GM19455 (cell line): ENCODE measurements around the gene NAV3.

Experiments
- ATAC-seq: cut with Tn5 transposase; IDR thresholded peaks from one replicate; pipeline ENCODE4 v1.9.1; 2021; ENCODE audit not compliant: unreplicated experiment

The NAV3 gene

GRCh38 chr12:78181544-78182162 is 351.0 kb downstream of the NAV3 start:
- ATAC-seq: no peak

- no peak for ATAC-seq
Measured at GRCh38 chr12:78183824-78184223, 353.1 kb downstream of the NAV3 start.

GRCh38 chr12:78185109-78185508 is 354.4 kb downstream of the NAV3 start:
- ATAC-seq: no peak

GRCh38 chr12:78185651-78186050 is 355.0 kb downstream of the NAV3 start:
- ATAC-seq: no peak

GRCh38 chr12:78186670-78187069 is 356.0 kb downstream of the NAV3 start:
- no peak for ATAC-seq

DNA sequence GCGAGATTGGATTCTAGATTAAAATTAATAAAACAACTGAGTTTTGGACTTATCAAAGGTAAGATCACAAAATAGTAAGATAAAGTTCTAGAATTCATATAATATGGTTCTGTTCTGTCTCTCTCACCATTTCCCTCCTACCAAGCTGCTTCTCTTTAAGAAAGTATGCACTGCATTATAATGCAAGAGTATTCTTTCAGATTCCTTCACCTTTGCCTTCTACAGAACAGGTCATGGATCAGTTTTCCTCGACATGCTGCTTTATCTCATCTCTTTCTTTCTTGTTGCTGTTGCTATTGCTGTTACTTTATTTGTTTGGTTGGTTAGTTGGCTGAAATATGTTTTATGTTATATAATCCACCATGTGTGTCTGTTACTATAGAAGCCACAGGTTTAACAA is 357.0 kb downstream of the NAV3 start:
- no peak for ATAC-seq

DNA sequence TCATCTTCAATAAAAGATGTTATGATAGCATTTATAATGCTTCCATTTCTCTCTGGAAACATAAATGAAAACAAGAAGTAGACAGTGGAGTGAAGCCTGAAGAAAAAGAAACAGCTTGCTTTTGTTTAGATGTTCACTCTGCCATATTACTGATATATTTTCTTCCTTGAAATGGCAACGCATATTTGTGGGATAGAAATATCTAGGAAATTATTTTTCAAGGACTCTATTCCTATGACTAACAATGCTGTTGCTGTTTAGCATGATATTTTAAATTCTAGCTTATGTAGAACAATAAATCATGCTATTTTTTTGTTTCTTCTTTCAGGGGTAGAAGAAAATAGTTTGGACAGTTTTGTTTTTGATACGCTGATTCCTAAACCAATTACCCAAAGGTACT is 359.0 kb downstream of the NAV3 start:
- no peak for ATAC-seq

DNA sequence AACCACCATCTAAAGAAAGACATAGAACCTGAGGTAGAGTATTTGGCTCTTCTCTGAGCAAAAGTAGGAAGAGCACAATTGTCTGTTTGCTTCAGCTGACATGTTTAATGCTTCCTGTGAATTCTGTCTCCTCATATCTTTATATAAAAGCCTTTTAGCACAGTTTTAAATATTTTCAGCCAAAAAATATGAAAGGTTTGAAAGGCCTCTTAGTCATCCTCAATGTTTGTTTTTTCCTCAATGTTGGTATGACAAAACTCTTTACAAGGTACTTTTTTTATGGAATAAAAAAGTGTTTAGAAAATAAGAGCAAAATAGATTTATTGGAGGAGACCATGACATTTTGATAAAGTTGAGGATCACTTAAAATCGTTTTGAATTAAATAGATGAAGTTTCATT is 360.9 kb downstream of the NAV3 start:
- ATAC-seq: no peak

GRCh38 chr12:78192979-78193378 is 362.3 kb downstream of the NAV3 start:
- no peak for ATAC-seq

- ATAC-seq: no peak
Measured at GRCh38 chr12:78194448-78194847, 363.8 kb downstream of the NAV3 start.

GRCh38 chr12:78198896-78199295 is 368.2 kb downstream of the NAV3 start:
- no peak for ATAC-seq

- ATAC-seq: no peak
Measured at GRCh38 chr12:78199926-78200325, 369.2 kb downstream of the NAV3 start.

DNA sequence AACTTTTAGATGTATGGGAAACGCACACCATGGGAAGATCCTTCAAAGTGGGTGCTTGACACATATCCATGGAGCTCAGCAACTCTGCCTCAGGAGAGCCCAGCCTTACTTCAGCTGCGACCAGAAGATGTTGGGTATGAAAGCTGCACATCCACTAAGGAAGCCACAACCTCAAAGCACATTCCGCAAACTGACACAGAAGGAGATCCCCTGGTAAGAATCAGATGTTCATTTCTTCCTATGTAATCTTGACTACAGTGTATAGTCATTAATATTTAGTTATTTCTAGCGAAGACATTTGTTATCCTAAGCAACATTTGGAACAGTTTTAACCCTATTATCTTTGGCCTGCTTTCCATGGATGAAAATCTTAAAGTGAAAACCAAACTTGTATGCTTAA is 374.2 kb downstream of the NAV3 start:
- ATAC-seq: no peak

DNA sequence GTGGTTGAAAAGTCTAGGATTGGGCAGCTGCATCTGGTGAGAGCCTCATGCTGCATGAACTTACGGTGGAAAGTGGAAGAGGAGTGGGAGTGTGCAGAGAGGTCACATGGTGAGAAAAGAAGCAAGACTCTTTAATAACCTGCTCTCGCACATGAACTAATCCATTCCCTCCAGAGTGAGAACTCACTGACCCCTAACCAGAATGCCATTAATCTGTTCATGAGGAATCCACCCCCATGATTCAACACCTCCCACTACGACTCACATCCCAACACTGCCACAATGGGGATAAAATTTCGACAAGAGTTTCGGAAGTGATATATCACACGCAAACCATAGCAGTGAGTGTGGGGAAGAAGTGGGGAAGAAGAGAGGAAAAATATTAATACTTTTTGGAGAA is 377.4 kb downstream of the NAV3 start:
- no peak for ATAC-seq

DNA sequence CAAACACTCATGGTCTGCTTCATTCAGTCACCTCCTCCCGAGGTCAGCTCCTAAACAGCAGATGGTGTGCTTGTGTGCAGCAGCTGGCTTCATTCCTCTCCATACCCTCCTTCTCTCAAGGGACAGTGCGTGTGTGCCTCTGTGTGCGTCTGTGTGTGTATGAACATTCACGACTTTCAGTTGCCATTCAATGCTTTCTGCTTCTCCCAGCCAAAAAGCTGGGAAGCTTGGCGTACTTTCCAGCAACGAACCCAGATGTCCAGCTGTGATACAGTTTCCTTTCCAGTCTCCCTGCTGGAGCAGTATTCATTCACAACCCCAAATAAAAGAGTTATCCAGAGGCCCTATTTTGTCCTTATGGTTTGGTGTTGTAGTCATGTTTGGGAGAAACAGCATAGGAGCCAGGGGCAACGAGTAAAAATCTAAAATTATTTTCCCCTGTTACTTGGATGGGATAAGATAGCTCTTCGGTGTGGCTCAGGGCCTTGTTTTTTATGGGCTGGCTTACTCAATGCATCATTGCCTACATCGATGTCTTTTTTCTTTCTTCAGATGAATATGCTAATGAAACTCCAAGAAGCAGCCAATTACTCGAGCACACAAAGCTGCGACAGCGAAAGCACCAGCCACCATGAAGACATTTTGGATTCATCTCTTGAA is 379.3 kb downstream of the NAV3 start:
- no peak for ATAC-seq

- no peak for ATAC-seq
Measured at GRCh38 chr12:78210506-78210860, 379.8 kb downstream of the NAV3 start.

DNA sequence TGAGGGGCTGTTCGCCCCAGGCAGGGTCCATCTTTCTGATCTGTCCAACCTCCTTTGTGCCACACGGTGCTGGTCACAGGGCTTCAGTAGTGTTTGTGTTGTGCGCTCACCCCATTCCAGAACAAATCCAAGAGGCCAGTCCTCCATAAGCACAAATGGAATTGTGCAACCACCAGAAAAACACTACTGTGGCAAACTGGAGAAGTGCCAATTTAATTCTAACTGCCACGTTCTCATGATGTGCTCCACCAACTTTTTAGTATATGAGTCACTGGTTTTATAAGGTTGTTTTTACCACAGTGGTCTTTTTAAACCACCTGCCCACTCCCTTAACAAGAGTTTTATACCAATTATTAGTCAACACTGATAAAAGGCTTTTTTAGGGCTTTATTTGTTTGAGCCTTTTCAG is 380.2 kb downstream of the NAV3 start:
- no peak for ATAC-seq

DNA sequence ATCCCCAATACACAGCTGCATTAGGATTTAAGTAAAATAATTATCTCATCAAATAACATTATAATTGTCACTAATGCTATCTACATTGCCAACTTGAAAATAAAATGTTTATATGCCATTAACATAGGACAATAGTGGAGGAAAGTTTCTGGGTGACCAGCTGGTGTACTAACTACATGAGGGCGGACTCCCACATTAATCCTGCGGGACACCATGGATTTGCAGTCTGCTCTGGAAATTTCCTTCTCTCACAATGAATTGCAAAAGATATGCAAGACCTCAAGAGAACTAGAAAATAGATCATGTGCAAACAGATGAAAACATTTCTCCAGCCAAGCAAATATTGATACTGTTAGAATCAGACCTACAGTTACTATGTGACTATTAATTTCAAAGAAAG is 390.1 kb downstream of the NAV3 start:
- ATAC-seq: no peak

- ATAC-seq: no peak
Measured at GRCh38 chr12:78224154-78224553, 393.5 kb downstream of the NAV3 start.

GRCh38 chr12:78226763-78227162 is 396.1 kb downstream of the NAV3 start:
- no peak for ATAC-seq

DNA sequence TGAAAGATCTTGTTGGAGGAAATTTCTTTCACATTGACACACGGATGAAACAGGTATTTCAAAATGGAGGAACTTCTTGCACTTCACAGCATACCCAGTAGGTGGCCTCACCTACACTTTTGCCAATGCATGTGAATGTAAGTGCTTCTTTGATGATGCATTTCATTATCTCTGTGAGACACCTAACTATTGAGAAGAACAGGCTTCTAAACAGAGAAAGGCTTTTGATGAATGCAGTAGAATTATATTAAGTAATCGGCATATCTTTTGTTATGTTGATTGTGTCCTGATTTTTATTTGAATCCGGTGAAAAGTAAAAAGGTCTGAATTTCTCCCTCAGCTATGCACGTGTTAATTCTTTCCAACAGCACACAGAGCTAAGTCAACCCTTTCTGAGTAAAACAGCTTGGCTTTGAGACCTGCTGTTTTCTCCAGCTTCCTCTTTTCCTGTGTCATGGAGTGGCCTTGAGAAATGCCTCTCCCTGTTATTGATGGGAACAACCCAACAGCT is 399.0 kb downstream of the NAV3 start:
- peak; percentile 96 for ATAC-seq

- ATAC-seq: no peak
Measured at GRCh38 chr12:78232756-78233155, 402.1 kb downstream of the NAV3 start.

- no peak for ATAC-seq
Measured at GRCh38 chr12:78236264-78236663, 405.6 kb downstream of the NAV3 start.
